ENCODE data around the gene RAB4A.
"Not testable (repeated sequence)": the region's sequence is repeated elsewhere in the genome, so short reads cannot be mapped to it uniquely, and the experiment has no call there.

RAB4A gene

DNA sequence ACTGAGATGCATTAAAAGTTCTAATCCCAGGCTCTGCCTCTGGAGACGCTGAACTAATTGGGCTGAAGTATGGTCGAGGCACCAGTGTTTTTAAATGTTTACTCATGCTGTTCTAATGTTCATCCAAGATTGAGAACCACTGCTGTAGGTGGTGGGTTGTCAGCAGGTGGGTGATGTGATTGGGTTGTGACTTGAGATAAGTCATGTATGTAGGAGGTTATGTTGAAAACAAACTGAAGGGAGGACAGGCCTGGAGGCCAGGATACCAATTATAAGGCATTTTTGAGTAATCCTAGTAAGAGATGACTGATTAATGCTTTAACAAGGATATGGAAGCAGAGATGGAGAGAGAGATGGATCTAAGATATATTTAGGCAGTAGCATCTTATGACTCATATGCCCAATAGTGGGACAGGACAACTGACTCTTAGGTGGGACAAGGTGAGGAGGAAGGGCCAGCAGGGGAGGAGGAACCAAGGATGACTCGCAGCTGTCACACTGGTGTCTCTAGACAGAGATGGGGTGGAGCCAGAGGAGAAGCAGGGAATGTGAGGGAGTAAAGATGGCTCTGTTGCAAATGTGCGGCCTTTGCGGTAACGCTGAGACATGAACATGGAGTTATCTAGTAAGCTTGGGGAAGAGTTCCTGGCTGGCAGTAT, 29.3 kb downstream of the RAB4A start:
- no peak for DNase-seq

DNA sequence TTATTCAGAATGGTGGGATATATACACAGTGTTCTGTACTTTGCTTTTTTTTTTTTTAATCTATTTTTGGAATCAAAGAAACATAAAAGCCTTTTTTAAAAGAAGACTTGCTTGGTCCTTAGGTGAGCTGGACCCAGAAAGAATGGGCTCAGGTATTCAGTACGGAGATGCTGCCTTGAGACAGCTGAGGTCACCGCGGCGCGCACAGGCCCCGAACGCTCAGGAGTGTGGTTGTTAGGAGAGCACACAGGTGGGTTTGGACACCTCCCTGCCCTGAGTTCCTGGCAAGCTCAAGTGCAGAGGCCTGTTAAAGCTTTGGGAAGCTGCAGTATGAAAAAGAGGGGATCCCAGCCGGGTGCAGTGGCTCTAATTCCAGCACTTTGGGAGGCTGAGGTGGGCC, 31.8 kb downstream of the RAB4A start:
- DNase-seq = no peak

DNA sequence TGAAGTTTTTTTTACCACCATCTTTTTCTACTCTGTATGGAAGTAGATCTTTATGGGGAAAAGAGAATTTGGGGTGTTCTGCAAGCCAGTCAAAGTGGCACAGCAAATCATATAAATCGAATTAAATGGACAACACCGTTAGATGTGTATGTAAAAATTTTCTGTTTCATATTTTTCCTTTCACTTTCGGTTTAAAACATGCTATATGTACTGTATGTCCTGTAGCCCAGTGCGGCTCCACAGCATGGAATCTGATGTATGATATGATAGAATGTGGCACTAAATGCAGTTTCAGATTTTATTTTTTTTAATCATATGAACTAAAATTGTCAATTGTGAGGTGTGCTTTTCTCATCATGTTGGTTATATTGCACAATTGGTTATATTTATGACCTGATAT, 32.9 kb downstream of the RAB4A start:
- no peak for DNase-seq

DNA sequence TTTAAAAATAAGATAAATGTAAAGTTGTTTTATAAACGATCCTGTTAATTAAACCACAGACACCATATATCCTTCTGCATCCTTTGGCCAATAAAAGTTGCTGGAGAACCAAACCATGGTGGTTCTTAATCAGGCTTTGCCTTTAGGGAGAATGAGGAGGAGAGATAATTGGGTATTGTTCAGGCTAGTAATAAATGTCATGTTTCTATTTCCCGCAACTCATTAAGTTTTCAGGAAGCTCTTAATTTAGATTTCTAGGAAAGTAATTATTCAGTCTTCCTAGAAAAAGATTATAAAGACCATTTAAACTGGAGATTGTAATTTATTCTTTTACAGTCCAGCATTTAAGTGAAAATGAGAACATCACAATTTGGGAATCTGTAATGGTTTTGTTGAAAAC, 34.5 kb downstream of the RAB4A start:
- DNase-seq = no peak

DNA sequence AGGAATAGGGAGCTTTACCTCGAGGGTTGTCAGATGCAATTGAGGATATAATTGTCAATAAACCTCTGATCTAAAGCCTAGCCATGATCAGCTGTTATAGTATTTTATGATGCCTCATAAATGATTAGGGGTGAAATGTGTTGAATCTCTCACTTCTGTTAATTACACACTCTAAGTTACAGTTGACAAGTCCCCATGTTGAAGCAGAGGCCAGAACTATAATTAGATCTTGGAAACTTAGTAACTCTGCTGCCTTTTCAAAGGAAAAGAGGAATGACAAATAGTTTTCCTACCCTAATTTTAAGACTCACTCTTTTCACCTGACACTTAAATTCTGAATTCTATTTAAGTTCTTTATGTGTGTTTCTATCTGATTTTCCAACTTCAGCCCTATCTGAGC, 38.2 kb downstream of the RAB4A start:
- no peak for DNase-seq

DNA sequence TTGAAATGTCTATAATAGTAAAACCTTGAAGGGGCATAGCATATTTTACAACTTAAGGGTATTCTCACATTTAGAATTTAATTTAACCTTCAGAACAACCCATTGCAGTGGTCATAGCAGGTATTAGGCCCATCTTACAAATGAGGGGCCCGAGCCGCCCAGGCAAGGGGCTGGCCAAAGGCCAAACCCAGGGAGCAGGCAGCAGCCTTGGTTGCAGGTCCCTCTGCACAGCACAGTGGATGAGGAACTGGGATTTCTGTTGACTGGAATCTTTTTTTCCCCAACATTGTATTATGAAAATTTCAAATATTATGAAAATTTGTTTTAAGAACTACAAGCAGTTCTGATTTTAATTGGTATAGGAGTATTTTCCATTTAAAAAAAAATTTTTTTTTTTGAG, 38.8 kb downstream of the RAB4A start:
- DNase-seq = no peak

DNA sequence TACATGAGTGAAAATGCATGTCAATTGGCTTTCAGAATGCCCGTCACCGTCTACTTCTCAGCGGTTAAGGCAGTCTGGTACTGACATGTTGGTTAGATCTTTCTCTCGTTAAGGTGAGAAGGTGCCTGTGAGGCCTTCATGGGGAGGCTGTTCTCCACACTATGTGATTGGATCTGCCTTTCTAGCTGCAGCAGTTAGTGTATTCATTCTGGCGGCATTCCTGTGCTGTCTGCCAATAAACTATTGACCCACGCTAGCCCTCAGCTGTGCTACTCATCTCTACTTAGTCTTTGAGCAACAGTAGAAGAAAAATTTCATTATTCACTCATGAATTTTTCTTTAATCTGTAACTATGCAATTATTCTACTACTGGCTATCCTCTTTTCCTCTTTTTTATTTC, 39.9 kb downstream of the RAB4A start:
- no peak for DNase-seq

DNA sequence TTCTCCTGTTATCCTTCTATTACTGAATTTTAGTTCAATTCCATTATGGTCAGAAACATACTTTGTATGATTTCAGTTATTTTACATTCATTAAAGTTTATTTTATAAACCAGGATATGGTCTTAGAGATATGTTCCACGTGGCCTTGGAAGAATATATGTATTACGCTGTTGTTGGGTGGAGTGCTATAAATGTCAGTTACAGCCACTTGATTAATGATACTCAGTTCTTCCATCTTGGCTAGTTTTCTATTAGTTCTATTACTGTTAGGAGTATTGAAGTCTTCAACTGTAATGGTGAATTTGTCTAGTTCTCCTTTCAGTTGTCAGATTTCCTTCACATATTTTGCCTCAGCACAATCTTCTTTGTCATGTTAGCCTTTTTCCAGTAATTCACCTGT, 45.3 kb downstream of the RAB4A start:
- no peak for DNase-seq

DNA sequence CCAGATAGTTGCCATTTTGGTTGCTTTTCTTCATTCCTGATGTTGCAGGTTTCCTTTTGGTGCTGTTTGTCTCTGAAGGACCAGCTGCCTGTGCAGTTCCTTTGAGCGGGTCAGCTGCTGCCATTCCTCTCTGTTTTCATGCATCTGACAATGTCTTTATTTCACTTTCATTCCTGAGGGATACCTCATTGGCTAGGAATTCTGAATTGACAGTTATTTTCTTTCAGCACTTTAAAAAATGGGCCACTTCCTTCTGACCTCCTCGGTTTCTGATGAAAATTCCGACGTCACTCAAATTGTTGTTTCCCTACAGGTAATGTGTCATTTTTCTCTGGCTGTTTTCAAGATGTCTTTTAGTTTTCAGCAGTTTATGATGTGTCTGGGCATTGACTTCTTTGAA, 47.1 kb downstream of the RAB4A start:
- DNase-seq = no peak

DNA sequence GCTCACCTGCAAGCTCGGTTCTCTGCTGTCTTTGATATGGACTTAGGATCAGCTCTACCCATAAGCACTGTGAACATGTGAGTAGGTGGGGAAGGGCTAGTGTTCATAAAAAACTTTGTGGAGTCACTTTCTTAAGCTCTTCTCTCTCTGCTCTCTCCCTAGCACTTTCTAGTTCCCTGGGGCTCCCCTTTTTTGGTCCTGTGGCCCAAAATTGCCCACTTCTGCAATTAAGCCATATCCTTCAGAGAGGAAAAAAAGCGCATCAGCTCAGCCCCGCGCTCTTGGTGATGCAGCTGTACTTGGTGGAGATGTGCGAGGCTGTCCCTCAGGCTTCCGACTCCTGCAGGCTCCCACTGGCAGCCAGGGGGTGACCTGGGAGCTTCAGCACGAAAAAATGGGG, 48.6 kb downstream of the RAB4A start:
- no peak for DNase-seq

DNA sequence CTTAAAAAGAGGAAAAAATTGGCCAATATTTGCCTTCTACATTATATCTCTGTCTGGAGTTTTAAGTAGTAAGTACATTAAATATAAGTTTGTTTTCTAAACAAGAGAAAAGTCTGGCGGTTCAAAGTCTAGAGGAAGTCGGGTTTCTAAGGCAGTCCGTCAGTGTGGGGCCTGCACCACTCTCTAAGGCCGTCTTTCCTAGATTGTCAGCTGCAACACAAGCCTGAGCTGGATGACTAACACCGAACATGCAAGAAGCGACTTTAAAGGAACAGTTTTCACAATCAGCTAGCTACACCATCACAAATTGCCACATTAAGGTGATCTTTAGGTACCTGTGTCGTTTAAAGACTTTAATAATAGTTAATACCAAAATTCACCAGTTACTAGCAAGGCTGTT, 52.3 kb downstream of the RAB4A start:
- no peak for DNase-seq

DNA sequence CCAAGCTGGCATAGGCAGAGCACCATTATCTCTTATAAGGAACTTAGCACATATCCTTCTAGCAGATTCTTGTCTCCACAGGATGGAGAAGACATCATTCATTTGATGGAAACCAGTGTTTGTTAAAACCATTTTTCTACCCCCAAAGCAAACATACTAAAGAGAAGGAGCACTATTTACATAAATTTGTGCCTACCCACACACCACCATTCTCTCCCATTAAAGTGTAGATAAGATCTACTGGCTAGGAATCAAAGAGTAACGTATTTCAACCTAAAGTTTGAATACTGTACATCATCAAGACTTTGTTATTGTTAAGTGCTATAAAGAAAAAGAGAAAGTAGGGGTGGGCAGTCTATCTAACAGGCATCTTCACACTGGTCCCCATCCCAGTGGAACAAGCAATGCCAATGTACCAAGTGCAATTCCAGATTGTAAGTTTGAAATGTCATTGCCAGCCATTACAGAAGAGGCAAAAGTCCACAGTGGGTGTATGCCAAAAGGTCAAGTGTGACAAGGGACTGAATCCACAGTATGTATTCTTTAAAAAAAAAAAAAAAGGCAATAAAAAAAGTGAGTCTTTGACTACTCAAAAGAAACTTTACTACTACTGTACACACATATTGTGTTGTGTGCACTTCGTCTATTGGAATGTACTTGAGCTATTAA, 53.1 kb downstream of the RAB4A start:
- DNase-seq = no peak

DNA sequence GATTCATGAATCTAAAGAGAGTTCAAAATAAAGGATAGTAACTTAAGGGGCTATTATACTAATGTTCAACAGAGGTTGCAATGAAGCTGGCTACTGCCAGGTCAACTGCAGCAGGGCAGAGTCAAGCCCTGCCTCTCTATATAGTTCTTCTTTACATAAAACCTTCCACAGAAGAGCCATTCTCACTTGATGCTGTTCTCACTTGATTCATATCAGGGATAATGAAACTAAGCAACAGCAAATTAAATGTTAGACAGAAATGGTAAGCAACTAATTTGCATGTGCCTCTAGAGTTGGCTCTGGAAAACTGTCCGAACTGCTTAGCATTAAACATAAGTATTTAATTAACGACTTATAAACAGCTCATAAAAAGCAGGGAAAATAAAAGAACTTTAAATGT, 54.5 kb downstream of the RAB4A start:
- DNase-seq = no peak

DNA sequence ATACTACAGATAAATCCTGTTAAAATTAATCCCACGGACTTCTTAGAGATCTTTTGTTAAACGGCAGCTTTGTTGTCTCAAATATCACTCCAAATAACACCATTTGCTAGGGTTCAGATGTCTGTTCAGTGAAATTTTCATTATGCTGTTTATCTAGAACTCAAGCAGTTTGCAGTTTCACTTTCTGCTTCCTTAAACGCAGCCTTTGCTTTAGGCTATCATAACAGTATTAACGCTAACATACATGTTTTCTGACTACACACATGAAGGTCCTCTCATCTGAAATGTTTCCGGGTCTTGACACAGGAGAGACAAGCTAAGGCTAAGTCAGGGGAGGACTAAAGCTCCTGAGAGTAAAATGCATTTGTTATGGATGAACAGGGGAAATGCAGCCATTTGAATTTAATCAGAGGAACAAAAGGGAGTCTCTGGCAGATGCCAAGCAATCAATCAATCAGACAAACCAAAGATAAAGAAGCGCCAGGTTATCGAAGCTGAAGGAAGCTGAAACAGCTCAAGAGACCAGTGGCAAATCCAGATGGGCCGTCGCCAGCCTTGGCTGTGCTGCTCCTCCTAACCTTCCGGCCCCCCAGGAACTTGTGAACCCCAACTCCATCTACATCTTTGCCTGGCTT, 55.1 kb downstream of the RAB4A start:
- no peak for DNase-seq

DNA sequence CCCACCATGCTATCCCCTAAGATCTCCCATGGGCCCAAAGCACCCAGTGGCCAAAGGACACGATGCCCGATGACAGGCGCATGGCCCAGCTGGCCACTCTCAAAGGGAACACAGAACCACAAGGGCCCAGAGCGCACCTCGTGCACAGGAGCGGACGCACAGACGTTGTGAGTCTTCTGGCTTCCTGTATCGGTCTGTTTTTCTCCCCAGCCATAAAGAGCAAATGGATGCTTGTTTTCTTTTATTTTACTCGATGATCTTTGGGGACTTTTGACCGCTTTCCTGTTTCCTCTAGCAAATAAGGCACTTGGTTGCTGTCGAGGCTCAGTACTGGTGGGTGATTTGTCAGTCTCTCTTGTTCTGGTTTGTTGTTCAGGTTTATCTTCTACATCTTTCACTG, 55.7 kb downstream of the RAB4A start:
- no peak for DNase-seq

DNA sequence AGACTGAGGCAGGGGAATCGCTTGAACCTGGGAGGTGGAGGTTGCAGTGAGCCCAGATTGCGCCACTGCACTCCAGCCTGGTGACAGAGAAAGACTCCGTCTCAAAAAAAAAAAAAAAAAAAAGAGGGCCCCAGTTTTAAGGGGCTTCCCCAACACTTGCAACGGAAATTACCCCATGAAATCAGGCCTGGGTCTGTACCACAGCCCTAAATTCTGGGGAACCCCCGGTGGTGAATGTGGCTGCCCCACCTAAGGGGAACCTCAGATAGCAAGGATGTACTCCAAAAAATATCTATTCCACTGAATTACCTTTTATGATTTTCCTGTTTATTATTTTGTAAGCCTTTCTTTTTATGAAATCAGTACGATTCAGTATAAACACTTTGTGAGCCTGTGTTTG, 56.9 kb downstream of the RAB4A start:
- DNase-seq = not testable (repeated sequence)

DNA sequence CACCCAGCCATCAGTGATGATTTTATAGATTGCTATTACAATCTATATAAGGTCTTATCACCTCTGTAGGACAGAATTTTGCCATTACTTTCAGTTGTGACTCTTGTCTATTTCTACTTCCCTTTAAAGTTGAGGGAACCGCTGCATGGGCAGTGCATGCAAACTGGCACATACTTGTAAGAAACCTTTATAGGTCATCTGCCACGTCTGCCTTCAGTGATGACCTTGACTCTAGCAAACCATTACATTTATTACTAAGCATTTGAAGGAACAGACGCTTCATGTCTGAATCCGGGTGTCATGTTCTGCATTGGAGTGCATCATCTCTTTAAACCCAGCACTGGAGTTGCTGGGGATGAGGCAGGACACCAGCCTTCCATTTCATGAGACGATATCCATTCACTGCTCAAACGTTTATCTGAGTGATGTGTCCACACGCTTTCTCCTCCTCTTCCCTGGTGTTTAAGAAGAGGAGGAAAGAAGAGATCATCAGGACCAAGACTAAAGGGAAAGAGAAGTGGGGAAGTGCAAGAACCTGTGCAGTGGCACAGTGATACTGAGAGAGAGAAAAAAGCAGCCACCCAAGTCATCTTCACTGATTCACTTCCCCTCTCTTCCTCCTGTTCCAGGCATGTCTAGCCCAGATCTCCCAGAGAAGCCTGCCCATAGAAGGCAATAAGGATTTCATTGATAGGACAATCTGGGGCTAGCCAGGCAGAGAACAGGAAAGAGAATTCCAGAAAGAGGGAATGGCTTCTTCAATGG, 57.9 kb downstream of the RAB4A start:
- DNase-seq = no peak

DNA sequence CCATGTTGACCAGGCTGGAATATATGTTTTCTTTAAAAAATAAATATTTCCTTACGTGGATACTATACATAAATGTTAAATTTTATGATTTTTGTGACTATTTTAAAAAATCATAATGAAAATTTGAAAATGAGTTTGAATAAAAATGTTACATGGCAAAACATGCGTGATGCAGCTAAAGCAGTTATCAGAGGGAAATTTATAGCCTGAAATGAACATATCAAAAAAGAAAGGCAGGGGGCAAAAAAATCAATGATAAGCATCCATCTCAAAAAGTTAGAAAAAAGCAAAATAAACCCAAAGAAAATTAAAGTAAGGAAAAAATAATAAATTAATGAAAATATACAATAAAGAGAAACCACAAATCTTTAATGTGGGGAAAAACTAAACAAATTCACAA, 63.4 kb downstream of the RAB4A start:
- no peak for DNase-seq

DNA sequence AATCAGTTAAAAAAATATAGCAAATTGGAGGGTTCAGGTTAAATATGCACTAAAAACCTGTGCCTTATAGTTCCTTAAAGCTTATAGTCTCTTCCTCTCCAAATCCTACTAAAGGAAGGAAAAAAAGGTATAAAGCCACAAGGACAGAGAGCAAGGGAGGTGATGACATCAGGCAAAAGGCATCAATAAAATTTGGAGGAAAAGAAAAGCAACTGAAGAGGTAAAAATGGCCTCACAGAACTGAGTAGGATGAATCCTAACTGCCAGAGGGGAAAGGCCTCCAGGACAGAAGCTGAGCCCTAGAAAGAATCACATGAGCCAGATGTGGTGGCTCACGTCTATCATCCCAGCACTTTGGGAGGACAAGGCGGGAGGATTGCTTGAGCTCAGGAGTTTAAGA, 63.8 kb downstream of the RAB4A start:
- DNase-seq = no peak

DNA sequence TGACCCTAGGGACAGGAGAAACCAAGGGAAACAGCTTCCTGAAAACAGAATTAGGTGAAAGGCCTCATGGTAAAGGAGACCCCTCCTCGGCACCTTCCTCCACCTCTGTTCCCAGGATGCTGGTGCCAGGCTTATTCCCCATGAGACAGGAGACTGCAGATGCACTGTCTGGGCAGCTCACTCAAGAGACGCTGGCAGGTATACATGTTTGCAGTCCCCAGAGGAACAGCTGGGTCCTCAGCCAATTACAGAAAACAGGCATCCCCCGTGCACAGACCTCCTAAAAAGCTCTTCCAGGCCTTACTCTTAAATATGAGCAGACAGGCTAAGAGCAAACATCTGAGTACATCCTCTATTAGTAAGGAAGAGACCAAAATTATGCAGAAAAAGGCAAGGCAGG, 65.4 kb downstream of the RAB4A start:
- no peak for DNase-seq

DNA sequence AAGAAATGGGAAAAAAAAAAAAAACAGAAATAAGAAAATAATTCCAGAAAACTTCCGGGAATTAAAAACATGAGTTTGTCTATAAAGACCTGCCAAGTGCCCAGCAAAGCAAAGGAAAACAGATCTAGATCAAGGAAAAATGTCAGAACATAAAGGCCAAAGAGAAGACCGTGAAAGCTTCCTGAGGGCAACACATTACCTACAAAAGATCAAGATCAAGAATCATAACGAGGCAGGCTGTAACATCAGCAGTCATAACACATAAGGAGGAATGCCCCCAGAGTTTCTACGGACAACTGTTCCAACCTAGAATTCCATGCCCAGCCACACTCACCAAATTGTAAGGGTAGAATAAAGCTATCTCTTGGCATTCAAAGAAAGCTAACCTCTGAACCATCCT, 68.2 kb downstream of the RAB4A start:
- no peak for DNase-seq

DNA sequence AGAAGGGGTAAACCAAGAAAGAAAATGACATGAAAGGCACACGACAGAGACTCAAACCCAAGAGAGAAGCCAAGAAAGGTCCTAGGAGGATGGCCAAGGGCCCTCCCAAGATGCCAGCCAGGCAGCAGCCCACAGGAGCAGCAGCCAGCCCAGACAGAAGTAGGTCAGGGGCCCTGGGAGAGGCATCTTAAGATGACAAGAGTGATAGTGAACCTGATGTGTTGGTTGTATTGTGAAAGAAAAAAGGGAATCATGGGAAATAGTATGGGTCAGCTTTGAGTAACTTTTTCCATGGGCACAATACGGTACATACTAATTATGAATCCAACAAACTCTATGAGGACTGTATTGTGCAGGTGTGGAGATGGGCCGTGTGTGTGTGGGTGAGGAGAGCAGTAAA, 68.6 kb downstream of the RAB4A start:
- no peak for DNase-seq

DNA sequence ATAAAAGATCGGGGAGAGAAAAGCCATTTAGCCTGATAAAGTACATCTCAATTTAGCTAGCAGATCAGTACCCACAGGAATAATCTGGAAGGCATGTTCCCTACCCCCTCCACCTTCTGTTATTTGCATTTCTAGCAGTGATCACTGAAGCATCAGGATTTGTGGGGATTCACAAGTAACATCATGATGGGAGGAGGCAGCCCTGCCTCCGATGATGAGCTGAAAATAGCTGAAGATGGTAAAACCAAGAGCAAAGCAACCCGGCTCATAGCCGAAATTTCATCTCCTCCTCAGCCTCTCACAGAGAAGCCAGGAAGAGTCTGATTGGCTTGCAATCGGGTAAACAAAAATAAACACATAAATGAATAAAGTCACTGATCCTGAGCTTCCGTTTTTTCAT, 69.6 kb downstream of the RAB4A start:
- no peak for DNase-seq

Data from activated naive CD4-positive, alpha-beta T cell treated with anti-CD3 and anti-CD28 coated beads, Interleukin-2, amount 50 U/mL, for 16 hours (primary cell).